ENCODE measurements around the gene AGBL3.

GRCh38 chr7:135161669-135162068, 175.4 kb downstream of the AGBL3 start:
- TF ChIP-seq CTCF (IDR thresholded peaks at IDR 0.05) (no peak), EZH2phosphoT487 (IDR thresholded peaks at IDR 0.05) (no peak), EZH2 (IDR thresholded peaks at IDR 0.05) (no peak)
